IMR-90 (cell line): ENCODE results near the gene DCHS2. TPM values are rescaled to one million over a fixed set of nuclear protein-coding genes. Genes with fewer than 3 reads are reported as not detected.
A peak's percentile ranks its signal among the peaks of the same experiment; 100 is the strongest.

Source experiments
- ATAC-seq: fragments of 200-7000 bp; cut with Tn5 transposase; 2 replicates; pipeline ENCODE4 v1.9.1; 2020; ENCODE audit warnings: low read depth, mild to moderate bottlenecking, moderate library complexity
- BruUV-seq: library from RNA; stranded (reverse); fragments of 400-500 nt; replicated peaks from 2 replicates; lab custom pipeline; 2021; lab: Mats Ljungman, UMichigan
- CTCF ChIA-PET: fragments of 300-600 bp; formaldehyde crosslinking; extraction: SDS; loops from one replicate; lab custom pipeline; 2021; ENCODE audit warnings: antibody characterized with exemption; lab: Yijun Ruan, JAX
- POLR2A ChIA-PET: fragments of 300-600 bp; sonication (Branson Sonifier 250); formaldehyde crosslinking; loops from one replicate; lab custom pipeline; 2022; ENCODE audit warnings: antibody characterized with exemption; ENCODE audit not compliant: unreplicated experiment; lab: Charles Lee
- DNase-seq: peaks from one replicate; pipeline ENCODE4 v3.0.0; 2013
- H2AFZ ChIP-seq: replicated peaks from 2 replicates; pipeline ENCODE3; 2013; ENCODE audit warnings: low read length, mild to moderate bottlenecking; ENCODE audit not compliant: poor library complexity
- H2AK5ac ChIP-seq: 2 replicates; pipeline ENCODE4 v1.6.1; 2013; ENCODE audit warnings: low read depth, low read length, inconsistent platforms
- H2AK9ac ChIP-seq: replicated peaks from 2 replicates; pipeline ENCODE3; 2013; ENCODE audit warnings: mild to moderate bottlenecking, low read depth, low read length, moderate library complexity; ENCODE audit not compliant: poor library complexity
- H2BK120ac ChIP-seq: 2 replicates; pipeline ENCODE4 v1.6.1; 2013; ENCODE audit warnings: low read depth, low read length, inconsistent platforms
- H2BK15ac ChIP-seq: 3 replicates; pipeline ENCODE4 v1.6.1; 2013; ENCODE audit warnings: low read depth, low read length, inconsistent platforms
- H2BK20ac ChIP-seq: 2 replicates; pipeline ENCODE4 v1.6.1; 2013; ENCODE audit warnings: low read depth, mild to moderate bottlenecking, inconsistent platforms, low read length, moderate library complexity
- H2BK5ac ChIP-seq: 2 replicates; pipeline ENCODE4 v1.6.1; 2013; ENCODE audit warnings: mild to moderate bottlenecking, low read depth, low read length, inconsistent platforms; ENCODE audit not compliant: poor library complexity, severe bottlenecking
- H3K14ac ChIP-seq: replicated peaks from 2 replicates; pipeline ENCODE4 v1.6.1; 2013; ENCODE audit warnings: low read depth, low read length, inconsistent platforms
- H3K18ac ChIP-seq: 2 replicates; pipeline ENCODE4 v1.6.1; 2013; ENCODE audit warnings: low read depth, low read length, control low read depth
- H3K23ac ChIP-seq: 2 replicates; pipeline ENCODE4 v1.6.1; 2013; ENCODE audit warnings: low read depth, low read length, inconsistent platforms
- H3K27ac ChIP-seq: 2 replicates; pipeline ENCODE4 v1.5.1; 2013; ENCODE audit warnings: mild to moderate bottlenecking, control low read depth, low read length; ENCODE audit not compliant: insufficient read depth
- H3K27me3 ChIP-seq: 2 replicates; pipeline ENCODE4 v1.6.1; 2013; ENCODE audit warnings: low read length; ENCODE audit not compliant: control insufficient read depth, insufficient read depth
- H3K36me3 ChIP-seq: 2 replicates; pipeline ENCODE4 v1.6.1; 2013; ENCODE audit warnings: low read length, mixed read lengths; ENCODE audit not compliant: control insufficient read depth, insufficient read depth
- H3K4ac ChIP-seq: 2 replicates; pipeline ENCODE4 v1.6.1; 2013; ENCODE audit warnings: low read depth, low read length, inconsistent platforms
- H3K4me1 ChIP-seq: 2 replicates; pipeline ENCODE4 v1.6.1; 2013; ENCODE audit warnings: low read length, mixed read lengths; ENCODE audit not compliant: control insufficient read depth, insufficient read depth
- H3K4me2 ChIP-seq: 2 replicates; pipeline ENCODE4 v1.6.1; 2013; ENCODE audit warnings: low read depth, mild to moderate bottlenecking, control low read depth, low read length, moderate library complexity
- H3K4me3 ChIP-seq: 2 replicates; pipeline ENCODE4 v1.5.1; 2013; ENCODE audit warnings: low read depth, mild to moderate bottlenecking, control low read depth, low read length, moderate library complexity; ENCODE audit not compliant: insufficient read depth
- H3K56ac ChIP-seq: 2 replicates; pipeline ENCODE4 v1.6.1; 2013; ENCODE audit warnings: low read length, inconsistent platforms; ENCODE audit not compliant: insufficient read depth; ENCODE audit errors: extremely low read depth
- H3K79me1 ChIP-seq, 2 experiments: 2 replicates each; pipeline ENCODE4 v1.6.1; 2013; ENCODE audit warnings: low read length in 2 of 2, inconsistent platforms in 1 of 2, low read depth in 1 of 2
- H3K9ac ChIP-seq: 2 replicates; pipeline ENCODE4 v1.6.1; 2013; ENCODE audit warnings: low read depth, low read length, control low read depth
- H3K9me1 ChIP-seq: 2 replicates; pipeline ENCODE4 v1.6.1; 2013; ENCODE audit warnings: low read length, inconsistent platforms; ENCODE audit not compliant: insufficient read depth
- H3K9me3 ChIP-seq: 2 replicates; pipeline ENCODE4 v1.6.1; 2013; ENCODE audit warnings: low read length; ENCODE audit not compliant: control insufficient read depth, insufficient read depth
- H4K20me1 ChIP-seq: 2 replicates; pipeline ENCODE4 v1.6.1; 2013; ENCODE audit warnings: low read length, inconsistent platforms; ENCODE audit not compliant: insufficient read depth
- H4K5ac ChIP-seq: 2 replicates; pipeline ENCODE4 v1.6.1; 2013; ENCODE audit warnings: mild to moderate bottlenecking, low read depth, low read length, control low read depth
- H4K8ac ChIP-seq, 2 experiments: 2 replicates each; pipeline ENCODE4 v1.6.1; 2013; ENCODE audit warnings: low read depth in 2 of 2, low read length in 2 of 2, control low read depth in 1 of 2, inconsistent platforms in 1 of 2
- H4K91ac ChIP-seq: 2 replicates; pipeline ENCODE4 v1.6.1; 2013; ENCODE audit warnings: low read depth, low read length, inconsistent platforms; ENCODE audit not compliant: insufficient read depth
- FOS ChIP-seq: fragments of 150-350 bp; IDR thresholded peaks from 2 replicates; pipeline ENCODE4 v1.6.1; 2016; ENCODE audit warnings: low read depth, low read length
- POLR2A ChIP-seq: IDR thresholded peaks from 2 replicates; pipeline ENCODE4 v1.6.1; 2012; ENCODE audit warnings: mild to moderate bottlenecking, low read depth, low read length
- RCOR1 ChIP-seq: IDR thresholded peaks from 2 replicates; pipeline ENCODE4 v1.6.1; 2012; ENCODE audit warnings: mild to moderate bottlenecking, low read length, improper control_type of control experiment; ENCODE audit not compliant: insufficient replicate concordance
- WGBS, 2 experiments: methylation state at CpG; one replicate each; pipeline versions ENCODE4 v1.1.5 to v1.1.7; 2013; ENCODE audit warnings: missing lambda C conversion rate in 2 of 2; ENCODE audit not compliant: insufficient read length in 1 of 2; ENCODE audit errors: extremely low coverage in 2 of 2; 5-methylcytosine and 5-hydroxymethylcytosine counted together
- dilution Hi-C: fragments of 300-500 bp; cut with HindIII; formaldehyde crosslinking; loops from one replicate; pipeline ENCODE4 v1.14.3; 2018; ENCODE audit warnings: low sequenced_read_pairs; ENCODE audit not compliant: unreplicated experiment
- in situ Hi-C: fragments of 300-500 bp; cut with MboI; formaldehyde crosslinking; loops from 3 replicates; pipeline ENCODE4 v1.14.3; 2019; ENCODE audit warnings: low sequenced_read_pairs, inconsistent platforms, mixed read lengths
- intact Hi-C: fragments of 100-400 bp; cut with micrococcal nuclease; formaldehyde crosslinking; loops from 2 replicates; pipeline ENCODE4 v1.10.0; 2022
- polyA plus RNA-seq, 3 experiments: library from polyadenylated mRNA; depleted of rRNA; stranded (reverse); fragments of >200 nt; gene quantifications; 2 replicates each; pipeline ENCODE4 v1.2.3, GENCODE V29; 2012; ENCODE audit warnings: low replicate concordance in 1 of 3
- total RNA-seq: library from RNA; depleted of rRNA; stranded (reverse); fragments of >200 nt; gene quantifications from 2 replicates; pipeline ENCODE4 v1.2.3, GENCODE V29; 2012

DCHS2 gene
- total and polyA plus RNA-seq, 2 of the 4 experiments (the other 2 are of a cell fraction) = not detected

DNA sequence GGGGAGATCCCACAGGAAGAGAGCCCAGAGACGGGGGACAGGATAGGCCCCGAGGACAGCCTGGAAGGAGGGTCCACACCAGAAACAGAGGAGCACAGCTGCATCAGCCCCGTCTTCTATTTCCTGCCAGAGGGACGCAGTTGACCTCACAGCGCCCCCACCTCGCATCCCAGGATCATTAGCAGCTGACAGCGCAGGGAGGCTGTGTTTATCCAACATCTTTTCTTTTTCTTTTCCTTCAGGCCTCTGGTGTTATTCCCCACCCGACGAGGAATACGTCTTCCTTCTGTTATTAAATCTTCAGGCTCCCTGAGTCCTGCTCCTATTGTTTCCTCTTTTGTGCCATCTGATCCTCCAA is 75.4 kb downstream of the DCHS2 start:
- Histone ChIP-seq H3K27me3 (no peaks in the 10 kb centered on the region), H3K23ac (no peak overlapping the region), H2AK5ac (no peak overlapping the region), H3K56ac (no peak overlapping the region), H4K5ac (no peak overlapping the region), H3K4me3 (peak overlapping the region; percentile 46; the same call in 1 of the 2 replicates), H4K20me1 (no peaks in the 10 kb centered on the region), H3K4me2 (peak overlapping the region; percentile 87), H3K14ac (no peak overlapping the region), H4K8ac (no peak overlapping the region), H3K27ac (no peak overlapping the region), H2AFZ (peak overlapping the region; percentile 88), H3K4ac (no peak overlapping the region), H2BK120ac (no peak overlapping the region), H3K4me1 (no peaks in the 10 kb centered on the region), H4K91ac (no peak overlapping the region), H3K79me1 (no peaks in the 10 kb centered on the region), H3K36me3 (no peaks in the 10 kb centered on the region), H2BK15ac (no peak overlapping the region), H3K9me1 (no peaks in the 10 kb centered on the region), H3K9ac (no peak overlapping the region), H2BK5ac (no peak overlapping the region), H3K18ac (no peak overlapping the region), H3K9me3 (no peaks in the 10 kb centered on the region), H2AK9ac (no peak overlapping the region), H2BK20ac (no peak overlapping the region)
- no TSS peak for BruUV-seq
- dilution Hi-C loops = no loop called here
- in situ Hi-C loops = no loop called here
- WGBS, 2 experiments = 0% methylated on average over 3 of the region's 10 CpGs; no CpG with 5 or more reads in 1 of the 2 experiments
- ChIA-PET CTCF (no interaction called here), POLR2A (no interaction called here)
- intact Hi-C loops = no loop called here
- TF ChIP-seq FOS = no peak
- TF ChIP-seq RCOR1 = no peak
- no peak for TF ChIP-seq POLR2A
- no peak for DNase-seq
- no peak; the same call in 1 of the 2 replicates for ATAC-seq
